Mucosa of stomach (tissue), 1 donor: ENCODE results near the gene APAF1.

ENCODE experiments used
- H3K27me3 ChIP-seq: one replicate; pipeline ENCODE4 v1.7.0; 2013; ENCODE audit warnings: mild to moderate bottlenecking, low read length; ENCODE audit not compliant: control insufficient read depth, insufficient read depth
- H3K36me3 ChIP-seq: one replicate; pipeline ENCODE4 v1.7.0; 2013; ENCODE audit warnings: low read length; ENCODE audit not compliant: control insufficient read depth, insufficient read depth
- H3K4me1 ChIP-seq: one replicate; pipeline ENCODE4 v1.7.0; 2013; ENCODE audit warnings: mild to moderate bottlenecking, low read length; ENCODE audit not compliant: control insufficient read depth, insufficient read depth
- H3K4me3 ChIP-seq: one replicate; pipeline ENCODE4 v1.7.0; 2013; ENCODE audit warnings: low read length
- H3K9ac ChIP-seq: one replicate; pipeline ENCODE4 v1.7.0; 2013; ENCODE audit warnings: mild to moderate bottlenecking, low read length, moderate library complexity
- H3K9me3 ChIP-seq: one replicate; pipeline ENCODE4 v1.7.0; 2013; ENCODE audit warnings: mild to moderate bottlenecking, low read length, moderate library complexity; ENCODE audit not compliant: control insufficient read depth
- donor health status: Pancreatic carcinoma.

APAF1 gene

GRCh38 chr12:98738002-98738401 lies 92.9 kb downstream of the APAF1 start:
- H3K36me3 ChIP-seq: no peaks in the 10 kb centered on the region
- H3K27me3 ChIP-seq: peaks cover 5% of the 10 kb centered on the region
- H3K4me3 ChIP-seq: no peak overlapping the region
- peaks cover 3% of the 10 kb centered on the region for H3K4me1 ChIP-seq
- H3K9me3 ChIP-seq: no peaks in the 10 kb centered on the region
- H3K9ac ChIP-seq: no peak overlapping the region

GRCh38 chr12:98738539-98738938 lies 93.4 kb downstream of the APAF1 start:
- Histone ChIP-seq H3K36me3 (no peaks in the 10 kb centered on the region), H3K9me3 (no peaks in the 10 kb centered on the region), H3K9ac (no peak overlapping the region), H3K27me3 (peaks cover 5% of the 10 kb centered on the region), H3K4me1 (peaks cover 3% of the 10 kb centered on the region), H3K4me3 (no peak overlapping the region)

- no peak overlapping the region for H3K4me3 ChIP-seq
- H3K4me1 ChIP-seq: peaks cover 8% of the 10 kb centered on the region
- H3K36me3 ChIP-seq: no peaks in the 10 kb centered on the region
- no peaks in the 10 kb centered on the region for H3K9me3 ChIP-seq
- H3K9ac ChIP-seq: no peak overlapping the region
- H3K27me3 ChIP-seq: peaks cover 9% of the 10 kb centered on the region
Measured at GRCh38 chr12:98740751-98741150, 95.7 kb downstream of the APAF1 start.

- Histone ChIP-seq H3K4me1 (peaks cover 9% of the 10 kb centered on the region), H3K9me3 (no peaks in the 10 kb centered on the region), H3K9ac (no peak overlapping the region), H3K27me3 (peaks cover 14% of the 10 kb centered on the region), H3K36me3 (no peaks in the 10 kb centered on the region), H3K4me3 (no peak overlapping the region)
Measured at GRCh38 chr12:98741196-98741555, 96.1 kb downstream of the APAF1 start.

GRCh38 chr12:98741556-98742265 lies 96.6 kb downstream of the APAF1 start:
- no peaks in the 10 kb centered on the region for H3K9me3 ChIP-seq

GRCh38 chr12:98743362-98743953 lies 98.4 kb downstream of the APAF1 start:
- Histone ChIP-seq H3K27me3 (peaks cover 19% of the 10 kb centered on the region), H3K36me3 (no peaks in the 10 kb centered on the region), H3K4me1 (peaks cover 6% of the 10 kb centered on the region), H3K4me3 (no peak overlapping the region), H3K9me3 (no peaks in the 10 kb centered on the region), H3K9ac (no peak overlapping the region)

More at GRCh38 chr12:98741556-98742265, 96.6 kb downstream of the APAF1 start:
- Histone ChIP-seq H3K9ac (no peak overlapping the region), H3K36me3 (no peaks in the 10 kb centered on the region), H3K4me1 (peaks cover 8% of the 10 kb centered on the region), H3K27me3 (peaks cover 19% of the 10 kb centered on the region), H3K4me3 (no peak overlapping the region)

GRCh38 chr12:98744680-98745079 lies 99.6 kb downstream of the APAF1 start:
- Histone ChIP-seq H3K4me1 (peaks cover 6% of the 10 kb centered on the region), H3K9me3 (no peaks in the 10 kb centered on the region), H3K36me3 (no peaks in the 10 kb centered on the region), H3K27me3 (peaks cover 18% of the 10 kb centered on the region), H3K4me3 (no peak overlapping the region), H3K9ac (no peak overlapping the region)

- H3K27me3 ChIP-seq: peaks cover 14% of the 10 kb centered on the region
- H3K4me3 ChIP-seq: peak overlapping the region; percentile 63
- no peaks in the 10 kb centered on the region for H3K36me3 ChIP-seq
- H3K4me1 ChIP-seq: peaks cover 6% of the 10 kb centered on the region
- H3K9ac ChIP-seq: peak overlapping the region; percentile 55
- no peaks in the 10 kb centered on the region for H3K9me3 ChIP-seq
Measured at GRCh38 chr12:98745578-98746391, 100.7 kb downstream of the APAF1 start.

- peaks cover 6% of the 10 kb centered on the region for H3K4me1 ChIP-seq
- no peaks in the 10 kb centered on the region for H3K9me3 ChIP-seq
- H3K36me3 ChIP-seq: no peaks in the 10 kb centered on the region
- H3K27me3 ChIP-seq: peaks cover 14% of the 10 kb centered on the region
- no peak overlapping the region for H3K9ac ChIP-seq
- no peak overlapping the region for H3K4me3 ChIP-seq
Measured at GRCh38 chr12:98748463-98748862, 103.4 kb downstream of the APAF1 start.

- Histone ChIP-seq H3K9ac (no peak overlapping the region), H3K4me3 (no peak overlapping the region), H3K27me3 (peaks cover 12% of the 10 kb centered on the region), H3K36me3 (no peaks in the 10 kb centered on the region), H3K4me1 (peaks cover 4% of the 10 kb centered on the region), H3K9me3 (no peaks in the 10 kb centered on the region)
Measured at GRCh38 chr12:98750511-98750910, 105.4 kb downstream of the APAF1 start.

GRCh38 chr12:98751580-98752115 lies 106.6 kb downstream of the APAF1 start:
- H3K9ac ChIP-seq: no peak overlapping the region
- no peaks in the 10 kb centered on the region for H3K9me3 ChIP-seq
- no peaks in the 10 kb centered on the region for H3K4me1 ChIP-seq
- no peak overlapping the region for H3K4me3 ChIP-seq
- peaks cover under 1% of the 10 kb centered on the region for H3K27me3 ChIP-seq
- H3K36me3 ChIP-seq: no peaks in the 10 kb centered on the region

- Histone ChIP-seq H3K9ac (no peak overlapping the region), H3K4me3 (no peak overlapping the region), H3K27me3 (no peaks in the 10 kb centered on the region), H3K4me1 (no peaks in the 10 kb centered on the region), H3K9me3 (no peaks in the 10 kb centered on the region), H3K36me3 (no peaks in the 10 kb centered on the region)
Measured at GRCh38 chr12:98752726-98753125, 107.6 kb downstream of the APAF1 start.
